DOHH2 (cell line): ENCODE measurements around the gene CRMP1.

Experiments used
- CTCF ChIP-seq: fragments of 200-600 bp; sonication (generic); IDR thresholded peaks from one replicate; pipeline ENCODE4 v1.5.1; 2014; ENCODE audit warnings: antibody characterized with exemption, mild to moderate bottlenecking, low read depth, low read length; ENCODE audit not compliant: poor library complexity, severe bottlenecking
- EZH2phosphoT487 ChIP-seq: fragments of 200-600 bp; sonication (generic); IDR thresholded peaks from 2 replicates; pipeline ENCODE4 v1.6.1; 2017; ENCODE audit warnings: borderline replicate concordance, mild to moderate bottlenecking, antibody characterized with exemption, low read length, moderate library complexity, mixed read lengths

GRCh38 chr4:5824635-5825034 is 68.3 kb downstream of the CRMP1 start:
- TF ChIP-seq CTCF (peak; percentile 50), EZH2phosphoT487 (no peak)
